ENCODE data around the gene ABHD16B.

The ABHD16B gene

GRCh38 chr20:63843222-63843621 is 18.1 kb upstream of the ABHD16B start:
- H3K4me3 ChIP-seq (ENCODE audit: low read depth, low read length): no peak overlapping the region
- TF ChIP-seq CTCF (IDR thresholded peaks at IDR 0.05; ENCODE audit: low read depth, low read length): no peak

GRCh38 chr20:63843778-63844177 is 17.5 kb upstream of the ABHD16B start:
- H3K4me3 ChIP-seq (ENCODE audit: low read depth, low read length): no peak overlapping the region
- TF ChIP-seq CTCF (IDR thresholded peaks at IDR 0.05; ENCODE audit: low read depth, low read length): no peak

- no peak overlapping the region for H3K4me3 ChIP-seq (ENCODE audit: low read depth, low read length)
- no peak for TF ChIP-seq CTCF (IDR thresholded peaks at IDR 0.05; ENCODE audit: low read depth, low read length)
These were observed 16.7 kb upstream of the ABHD16B start for GRCh38 chr20:63844511-63844991.

- no peak for TF ChIP-seq CTCF (IDR thresholded peaks at IDR 0.05; ENCODE audit: low read depth, low read length)
- no peak overlapping the region for H3K4me3 ChIP-seq (ENCODE audit: low read depth, low read length)
These were observed 15.0 kb upstream of the ABHD16B start for GRCh38 chr20:63846128-63846771.

- H3K4me3 ChIP-seq (ENCODE audit: low read depth, low read length): no peak overlapping the region
- no peak for TF ChIP-seq CTCF (IDR thresholded peaks at IDR 0.05; ENCODE audit: low read depth, low read length)
These were observed 14.4 kb upstream of the ABHD16B start for GRCh38 chr20:63846888-63847236.

- TF ChIP-seq CTCF (IDR thresholded peaks at IDR 0.05; ENCODE audit: low read depth, low read length): no peak
- no peak overlapping the region for H3K4me3 ChIP-seq (ENCODE audit: low read depth, low read length)
These were observed 13.9 kb upstream of the ABHD16B start for GRCh38 chr20:63847237-63848002.

Measured in WI38 (cell line).